Osteoblast (primary cell): ENCODE measurements around the gene RAB1A. TPM values are rescaled to one million over a fixed set of nuclear protein-coding genes. Genes with fewer than 3 reads are reported as not detected.
"Not testable (repeated sequence)": the region's sequence is repeated elsewhere in the genome, so short reads cannot be mapped to it uniquely, and the experiment has no call there.

Experiments
- DNase-seq: peaks from one replicate; pipeline ENCODE4 v3.0.0; 2011; ENCODE audit warnings: low spot score, mixed read lengths; ENCODE audit not compliant: insufficient read length; ENCODE audit errors: missing footprints
- H2AFZ ChIP-seq: 2 replicates; pipeline ENCODE4 v1.6.0; 2011; ENCODE audit warnings: mild to moderate bottlenecking, low read length
- H3K27ac ChIP-seq: 2 replicates; pipeline ENCODE4 v1.5.1; 2011; ENCODE audit warnings: mild to moderate bottlenecking, low read depth, low read length, moderate library complexity
- H3K27me3 ChIP-seq: 2 replicates; pipeline ENCODE4 v1.6.0; 2012; ENCODE audit warnings: mild to moderate bottlenecking, control low read depth, inconsistent platforms, low read length, moderate library complexity; ENCODE audit not compliant: insufficient read depth
- H3K36me3 ChIP-seq: 2 replicates; pipeline ENCODE4 v1.5.1; 2011; ENCODE audit warnings: mild to moderate bottlenecking, low read length, control low read depth, moderate library complexity; ENCODE audit not compliant: insufficient read depth
- H3K4me1 ChIP-seq: 2 replicates; pipeline ENCODE4 v1.5.1; 2011; ENCODE audit warnings: mild to moderate bottlenecking, low read length, control low read depth, moderate library complexity; ENCODE audit not compliant: insufficient read depth
- H3K4me2 ChIP-seq: 2 replicates; pipeline ENCODE4 v1.6.0; 2011; ENCODE audit warnings: mild to moderate bottlenecking, low read length; ENCODE audit not compliant: insufficient read depth
- H3K4me3 ChIP-seq: fragments of 200-600 bp; sonication (generic); 3 replicates; pipeline ENCODE4 v1.5.1; 2012; ENCODE audit warnings: mild to moderate bottlenecking, low read length, inconsistent platforms; ENCODE audit not compliant: insufficient read depth
- H3K79me2 ChIP-seq: 2 replicates; pipeline ENCODE4 v1.6.0; 2012; ENCODE audit warnings: mild to moderate bottlenecking, low read length, control low read depth, inconsistent platforms; ENCODE audit not compliant: insufficient read depth
- H3K9me3 ChIP-seq: 2 replicates; pipeline ENCODE4 v1.5.1; 2011; ENCODE audit warnings: low read depth, low read length, control low read depth
- H4K20me1 ChIP-seq: 2 replicates; pipeline ENCODE4 v1.6.0; 2012; ENCODE audit warnings: mild to moderate bottlenecking, low read length, control low read depth; ENCODE audit not compliant: insufficient read depth
- CTCF ChIP-seq: IDR thresholded peaks from 2 replicates; pipeline ENCODE4 v1.5.1; 2011; ENCODE audit warnings: mild to moderate bottlenecking, low read depth, low read length, moderate library complexity; ENCODE audit errors: extremely low read depth
- total RNA-seq: library from RNA; depleted of rRNA; stranded (reverse); fragments of >200 nt; gene quantifications from 2 replicates; pipeline ENCODE4 v1.2.3, GENCODE V29; 2012

The RAB1A gene
- total RNA-seq, 1 donor: 72.7 TPM

- Histone ChIP-seq H3K9me3 (no peaks in the 10 kb centered on the region), H3K4me3 (no peak overlapping the region), H3K27me3 (no peaks in the 10 kb centered on the region), H4K20me1 (no peaks in the 10 kb centered on the region), H3K36me3 (no peaks in the 10 kb centered on the region), H3K27ac (no peak overlapping the region), H3K79me2 (no peaks in the 10 kb centered on the region), H3K4me2 (no peak overlapping the region), H3K4me1 (no peaks in the 10 kb centered on the region), H2AFZ (no peak overlapping the region)
- no peak for DNase-seq
- TF ChIP-seq CTCF: no peak
Observed at GRCh38 chr2:65172994-65173790, 43.3 kb upstream of the RAB1A start.

- H3K9me3 ChIP-seq, H3K36me3 ChIP-seq, H3K4me2 ChIP-seq, H3K79me2 ChIP-seq, H4K20me1 ChIP-seq, DNase-seq, H2AFZ ChIP-seq, H3K27ac ChIP-seq, H3K27me3 ChIP-seq, H3K4me3 ChIP-seq, H3K4me1 ChIP-seq: not testable (repeated sequence)
Observed at GRCh38 chr2:65170611-65171477, 40.9 kb upstream of the RAB1A start.

DNA sequence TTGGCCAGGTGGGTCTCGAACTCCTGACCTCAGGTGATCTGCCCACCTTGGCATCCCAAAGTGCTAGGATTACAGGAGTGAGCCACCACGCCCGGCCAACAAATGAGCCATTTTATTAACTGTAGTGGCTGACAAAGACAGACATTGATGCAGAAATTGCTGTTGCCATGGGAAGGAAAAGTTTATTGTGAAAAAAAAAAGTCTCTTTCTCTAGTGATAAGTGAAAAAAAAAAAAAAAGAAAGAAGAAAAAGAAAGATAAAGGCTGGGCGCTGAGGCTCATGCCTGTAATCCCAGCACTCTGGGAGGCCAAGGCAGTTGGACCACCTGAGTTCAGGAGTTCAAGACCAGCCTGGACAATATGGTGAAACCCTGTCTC lies 39.8 kb upstream of the RAB1A start:
- Histone ChIP-seq H3K36me3 (no peaks in the 10 kb centered on the region), H3K4me1 (no peaks in the 10 kb centered on the region), H2AFZ (no peak overlapping the region), H3K27me3 (no peaks in the 10 kb centered on the region), H3K79me2 (no peaks in the 10 kb centered on the region), H3K4me3 (no peak overlapping the region), H3K9me3 (no peaks in the 10 kb centered on the region), H3K4me2 (no peak overlapping the region), H4K20me1 (no peaks in the 10 kb centered on the region), H3K27ac (no peak overlapping the region)
- no peak for TF ChIP-seq CTCF
- no peak for DNase-seq

DNA sequence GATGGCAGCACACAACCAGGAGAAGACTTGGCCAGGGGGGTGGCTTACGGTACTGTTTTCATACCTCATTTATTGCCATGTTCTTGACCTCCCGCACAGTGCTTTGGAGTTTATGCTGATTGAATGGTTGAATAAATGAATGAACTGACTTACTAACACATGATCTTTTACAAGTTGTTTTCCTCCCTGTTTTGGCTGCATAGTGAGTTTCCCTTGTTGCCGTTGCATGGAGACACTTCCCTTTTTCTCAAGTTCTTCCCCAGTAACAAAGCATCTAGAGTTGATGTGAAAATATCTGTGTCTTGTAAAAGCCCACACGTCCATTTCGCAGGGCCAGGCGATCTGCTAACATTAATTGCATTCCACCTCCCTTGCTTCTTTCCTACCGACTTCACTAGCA lies 35.7 kb upstream of the RAB1A start:
- Histone ChIP-seq H3K9me3 (no peaks in the 10 kb centered on the region), H3K27me3 (no peaks in the 10 kb centered on the region), H3K4me2 (no peak overlapping the region), H2AFZ (no peak overlapping the region), H4K20me1 (no peaks in the 10 kb centered on the region), H3K36me3 (no peaks in the 10 kb centered on the region), H3K79me2 (no peaks in the 10 kb centered on the region), H3K4me3 (no peak overlapping the region), H3K4me1 (no peaks in the 10 kb centered on the region), H3K27ac (no peak overlapping the region)
- no peak for DNase-seq
- no peak for TF ChIP-seq CTCF
